Peyer's patch (tissue), 4 donors: ENCODE data around the gene NTNG2. TPM values are rescaled to one million over a fixed set of nuclear protein-coding genes. Genes with fewer than 3 reads are reported as not detected.

ENCODE experiments used
- DNase-seq, 3 donors: peaks; one replicate each; pipeline ENCODE4 v3.0.0-alpha.2; 2017 to 2019
- H3K27ac ChIP-seq, 4 donors: fragments of 200-600 bp; sonication (generic); one replicate each; pipeline ENCODE4 v1.5.1; 2016 to 2019
- H3K27me3 ChIP-seq, 2 donors: fragments of 200-600 bp; sonication (generic); one replicate each; pipeline ENCODE4 v1.5.1; 2019
- H3K36me3 ChIP-seq, 3 donors: fragments of 200-600 bp; sonication (generic); one replicate each; pipeline ENCODE4 v1.5.1; 2016 to 2019
- H3K4me1 ChIP-seq, 4 donors: fragments of 200-600 bp; sonication (generic); one replicate each; pipeline ENCODE4 v1.5.1; 2016 to 2019
- H3K4me3 ChIP-seq, 4 donors: fragments of 200-600 bp; sonication (generic); 1 replicate in 3 of 4; 2 replicates in 1 of 4; pipeline ENCODE4 v1.5.1; 2016 to 2019; ENCODE audit warnings: mild to moderate bottlenecking in 1 of 4
- H3K9me3 ChIP-seq, 4 donors: fragments of 200-600 bp; sonication (generic); one replicate each; pipeline ENCODE4 v1.5.1; 2016 to 2019; ENCODE audit warnings: mild to moderate bottlenecking in 1 of 4
- CTCF ChIP-seq, 6 experiments: fragments of 450-650 bp in 4 of 6; fragments of 200-600 bp in 2 of 6; sonication (generic) in 1 of 6; IDR thresholded peaks; one replicate each; pipeline ENCODE4 v1.5.1; 2017 to 2019; ENCODE audit warnings: antibody characterized with exemption in 6 of 6, mild to moderate bottlenecking in 3 of 6, moderate library complexity in 1 of 6
- POLR2A ChIP-seq, 2 donors: fragments of 450-650 bp; IDR thresholded peaks; one replicate each; pipeline ENCODE4 v1.5.1; 2017; ENCODE audit warnings: antibody characterized with exemption in 2 of 2, mild to moderate bottlenecking in 2 of 2, moderate library complexity in 2 of 2
- total RNA-seq, 4 donors: library from RNA; depleted of rRNA; stranded (reverse); fragments of >200 nt; gene quantifications; one replicate each; pipeline ENCODE4 v1.1.0, GENCODE V29; 2016

The NTNG2 gene
- total RNA-seq, 4 donors from 2014 or later, result 0.18 to 9.1 (median 1.0) TPM

- peaks cover 0 to 3% (median under 1%) of the 10 kb centered on the region in 4 donors for H3K4me1 ChIP-seq
- H3K27ac ChIP-seq, result no peak overlapping the region
- no peaks in the 10 kb centered on the region for H3K36me3 ChIP-seq
- no peak for DNase-seq
- H3K9me3 ChIP-seq, result no peaks in the 10 kb centered on the region
- TF ChIP-seq POLR2A (IDR thresholded peaks at IDR 0.05), result no peak
- TF ChIP-seq CTCF (IDR thresholded peaks at IDR 0.05), result no peak
- H3K27me3 ChIP-seq, result no peaks in the 10 kb centered on the region
- no peak overlapping the region for H3K4me3 ChIP-seq
These were observed 86.1 kb downstream of the NTNG2 start for GRCh38 chr9:132247942-132248341.

GRCh38 chr9:132249123-132249522, 87.3 kb downstream of the NTNG2 start:
- Histone ChIP-seq H3K27ac (no peak overlapping the region), H3K4me1 (no peaks in the 10 kb centered on the region), H3K27me3 (no peaks in the 10 kb centered on the region), H3K4me3 (no peak overlapping the region), H3K36me3 (no peaks in the 10 kb centered on the region), H3K9me3 (no peaks in the 10 kb centered on the region)
- TF ChIP-seq POLR2A (IDR thresholded peaks at IDR 0.05) (no peak), CTCF (IDR thresholded peaks at IDR 0.05) (no peak)
- no peak for DNase-seq

- Histone ChIP-seq H3K4me1 (no peaks in the 10 kb centered on the region), H3K36me3 (no peaks in the 10 kb centered on the region), H3K9me3 (no peaks in the 10 kb centered on the region), H3K4me3 (no peak overlapping the region), H3K27me3 (no peaks in the 10 kb centered on the region), H3K27ac (no peak overlapping the region)
- DNase-seq, result no peak
- TF ChIP-seq CTCF (IDR thresholded peaks at IDR 0.05), result no peak
- no peak for TF ChIP-seq POLR2A (IDR thresholded peaks at IDR 0.05)
These were observed 87.8 kb downstream of the NTNG2 start for GRCh38 chr9:132249690-132250089.

GRCh38 chr9:132250324-132251262, 88.7 kb downstream of the NTNG2 start:
- no peaks in the 10 kb centered on the region for H3K4me1 ChIP-seq
- no peak for TF ChIP-seq POLR2A (IDR thresholded peaks at IDR 0.05)
- no peak for TF ChIP-seq CTCF (IDR thresholded peaks at IDR 0.05)
- no peak overlapping the region for H3K4me3 ChIP-seq
- no peak overlapping the region for H3K27ac ChIP-seq
- DNase-seq, result no peak
- no peaks in the 10 kb centered on the region for H3K36me3 ChIP-seq
- no peaks in the 10 kb centered on the region for H3K27me3 ChIP-seq
- no peaks in the 10 kb centered on the region for H3K9me3 ChIP-seq

GRCh38 chr9:132260846-132261245, 99.0 kb downstream of the NTNG2 start:
- TF ChIP-seq POLR2A (IDR thresholded peaks at IDR 0.05), result no peak
- no peak for TF ChIP-seq CTCF (IDR thresholded peaks at IDR 0.05)
- Histone ChIP-seq H3K27ac (no peak overlapping the region), H3K4me1 (peaks cover 0 to 5% (median 2%) of the 10 kb centered on the region in 4 donors), H3K36me3 (peaks cover 0 to 40% (median 0%) of the 10 kb centered on the region in 3 donors), H3K27me3 (no peaks in the 10 kb centered on the region), H3K9me3 (no peaks in the 10 kb centered on the region), H3K4me3 (no peak overlapping the region)
- no peak for DNase-seq
